ENCODE results near the gene APOC1. TPM values are rescaled to one million over a fixed set of nuclear protein-coding genes. Genes with fewer than 3 reads are reported as not detected.
"Not testable (repeated sequence)": the region's sequence is repeated elsewhere in the genome, so short reads cannot be mapped to it uniquely, and the experiment has no call there.

Gene APOC1
- total RNA-seq, 1 experiment from 2014 or later = 31.1 TPM

DNA sequence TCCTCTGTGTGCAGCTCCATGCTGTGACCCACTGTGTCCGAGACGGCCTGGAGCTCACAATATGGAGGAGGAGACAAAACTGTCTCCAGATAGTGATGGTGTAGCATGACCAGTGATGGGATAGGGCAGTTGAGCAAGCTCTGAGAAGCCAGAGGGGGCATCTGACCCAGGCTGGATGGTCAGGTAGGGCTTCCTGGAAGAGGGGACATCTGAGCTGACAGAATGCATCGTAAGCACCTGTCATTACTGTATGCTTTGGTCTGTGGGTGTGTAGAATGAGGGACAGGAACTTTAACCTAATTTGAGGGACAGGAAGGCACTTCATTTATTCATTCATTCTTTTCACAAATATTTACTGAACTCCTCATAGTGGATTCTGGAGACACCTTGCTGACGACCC, 29.8 kb upstream of the APOC1 start:
- ChIA-PET POLR2A (ENCODE audit: unreplicated experiment) (interaction anchor here (0.6 kb wide), 1 partner anchor 297 kb away, joined by 3 read pairs; no protein-coding TSS in a partner anchor), CTCF (no interaction called here)
- no peaks in the 10 kb centered on the region for H3K9me3 ChIP-seq (ENCODE audit: insufficient read depth, low read depth)
- no TSS peak for BruUV-seq (replicated peaks)
- H3K27me3 ChIP-seq (ENCODE audit: insufficient read depth, low read depth) = no peaks in the 10 kb centered on the region
- DNase-seq = no peak
- intact Hi-C loops (cut with micrococcal nuclease; ENCODE audit: unreplicated experiment) = no loop called here
- H3K9me2 ChIP-seq (ENCODE audit: insufficient read depth) = no peaks in the 10 kb centered on the region
- peaks cover 7% of the 10 kb centered on the region for H3K4me1 ChIP-seq (replicated peaks; ENCODE audit: insufficient read depth)
- H3K4me2 ChIP-seq = no peak overlapping the region
- H2AFZ ChIP-seq = no peak overlapping the region
- TF ChIP-seq, protein P1, sequence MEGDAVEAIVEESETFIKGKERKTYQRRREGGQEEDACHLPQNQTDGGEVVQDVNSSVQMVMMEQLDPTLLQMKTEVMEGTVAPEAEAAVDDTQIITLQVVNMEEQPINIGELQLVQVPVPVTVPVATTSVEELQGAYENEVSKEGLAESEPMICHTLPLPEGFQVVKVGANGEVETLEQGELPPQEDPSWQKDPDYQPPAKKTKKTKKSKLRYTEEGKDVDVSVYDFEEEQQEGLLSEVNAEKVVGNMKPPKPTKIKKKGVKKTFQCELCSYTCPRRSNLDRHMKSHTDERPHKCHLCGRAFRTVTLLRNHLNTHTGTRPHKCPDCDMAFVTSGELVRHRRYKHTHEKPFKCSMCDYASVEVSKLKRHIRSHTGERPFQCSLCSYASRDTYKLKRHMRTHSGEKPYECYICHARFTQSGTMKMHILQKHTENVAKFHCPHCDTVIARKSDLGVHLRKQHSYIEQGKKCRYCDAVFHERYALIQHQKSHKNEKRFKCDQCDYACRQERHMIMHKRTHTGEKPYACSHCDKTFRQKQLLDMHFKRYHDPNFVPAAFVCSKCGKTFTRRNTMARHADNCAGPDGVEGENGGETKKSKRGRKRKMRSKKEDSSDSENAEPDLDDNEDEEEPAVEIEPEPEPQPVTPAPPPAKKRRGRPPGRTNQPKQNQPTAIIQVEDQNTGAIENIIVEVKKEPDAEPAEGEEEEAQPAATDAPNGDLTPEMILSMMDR (conservative IDR thresholded peaks at IDR 0.05) = no peak
- TF ChIP-seq EZH2 (IDR thresholded peaks at IDR 0.05; ENCODE audit: low read depth) = no peak
- no peaks in the 10 kb centered on the region; the same call in 1 of the 2 replicates for H3K36me3 ChIP-seq (ENCODE audit: low read depth)
- H3F3A ChIP-seq (ENCODE audit: insufficient read depth, low read depth) = peaks cover 9% of the 10 kb centered on the region
- H3K4me3 ChIP-seq = no peak overlapping the region
- H4K20me1 ChIP-seq (ENCODE audit: insufficient read depth) = no peaks in the 10 kb centered on the region
- no peak overlapping the region for H3K27ac ChIP-seq
- no peaks in the 10 kb centered on the region for H3K79me2 ChIP-seq (ENCODE audit: low read depth)

DNA sequence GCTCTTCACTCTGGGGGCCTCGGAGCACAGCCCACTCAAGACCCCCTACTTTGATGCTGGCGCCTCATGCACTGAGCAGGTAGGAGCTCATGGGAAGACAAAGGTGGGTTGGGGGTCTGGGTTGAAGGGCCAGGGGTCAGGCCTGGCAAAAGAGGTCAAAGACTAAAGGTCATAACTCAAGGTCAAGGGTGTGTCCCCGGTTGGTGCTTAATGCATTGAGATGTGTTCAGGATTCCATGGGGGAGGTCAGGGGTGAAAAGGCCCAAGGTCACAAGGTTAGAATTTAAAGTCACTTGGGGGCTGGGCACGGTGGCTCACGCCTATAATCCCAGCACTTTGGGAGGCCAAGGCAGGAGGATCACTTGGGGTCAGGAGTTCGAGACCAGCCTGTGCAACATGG, 28.3 kb upstream of the APOC1 start:
- H3K9me2 ChIP-seq (ENCODE audit: insufficient read depth) = no peaks in the 10 kb centered on the region
- ChIA-PET CTCF (interaction anchor here (0.6 to 0.7 kb wide), 2 partner anchors 14 to 102 kb away, joined by 3 to 8 read pairs; no protein-coding TSS in a partner anchor), POLR2A (ENCODE audit: unreplicated experiment) (interaction anchor here (0.6 kb wide), 1 partner anchor 20 kb away, joined by 18 read pairs; the partner anchor contains the start of gene APOE)
- H3K36me3 ChIP-seq (ENCODE audit: low read depth) = no peaks in the 10 kb centered on the region; the same call in 1 of the 2 replicates
- intact Hi-C loops (cut with micrococcal nuclease; ENCODE audit: unreplicated experiment) = no loop called here
- TF ChIP-seq, protein P1 (conservative IDR thresholded peaks at IDR 0.05) = no peak
- no peak for TF ChIP-seq EZH2 (IDR thresholded peaks at IDR 0.05; ENCODE audit: low read depth)
- no peaks in the 10 kb centered on the region for H4K20me1 ChIP-seq (ENCODE audit: insufficient read depth)
- no peaks in the 10 kb centered on the region for H3K27me3 ChIP-seq (ENCODE audit: insufficient read depth, low read depth)
- H2AFZ ChIP-seq = no peak overlapping the region
- H3K4me1 ChIP-seq (replicated peaks; ENCODE audit: insufficient read depth) = peaks cover 11% of the 10 kb centered on the region
- H3F3A ChIP-seq (ENCODE audit: insufficient read depth, low read depth) = peaks cover 18% of the 10 kb centered on the region
- DNase-seq = no peak
- H3K4me3 ChIP-seq = no peak overlapping the region
- peaks cover under 1% of the 10 kb centered on the region; the same call in 1 of the 2 replicates for H3K79me2 ChIP-seq (ENCODE audit: low read depth)
- no peak overlapping the region for H3K4me2 ChIP-seq
- H3K27ac ChIP-seq = no peak overlapping the region
- H3K9me3 ChIP-seq (ENCODE audit: insufficient read depth, low read depth) = no peaks in the 10 kb centered on the region
- no TSS peak for BruUV-seq (replicated peaks)

DNA sequence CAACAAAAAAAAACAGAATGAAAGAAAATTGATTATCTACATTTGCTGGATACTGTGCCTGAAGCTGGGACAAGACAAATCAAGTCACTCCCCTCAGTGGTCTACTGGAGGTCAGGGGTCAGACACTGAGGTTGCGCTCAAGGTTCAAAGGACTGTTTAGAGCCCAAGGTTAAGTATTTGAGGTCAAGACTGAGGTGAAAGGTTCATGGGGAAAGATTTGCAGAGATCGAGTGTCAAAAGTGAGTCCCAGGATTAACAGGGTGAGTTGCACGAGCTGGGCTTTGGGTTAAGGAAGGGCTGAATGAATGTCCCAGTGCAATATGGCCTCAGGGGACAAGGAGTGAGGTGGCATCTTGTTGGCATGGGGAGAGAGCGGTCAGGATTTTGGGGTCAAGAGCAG, 26.8 kb upstream of the APOC1 start:
- H3K9me2 ChIP-seq (ENCODE audit: insufficient read depth) = no peaks in the 10 kb centered on the region
- H3K9me3 ChIP-seq (ENCODE audit: insufficient read depth, low read depth) = no peaks in the 10 kb centered on the region
- H3F3A ChIP-seq (ENCODE audit: insufficient read depth, low read depth) = peaks cover 19% of the 10 kb centered on the region
- no peak overlapping the region for H3K4me2 ChIP-seq
- no TSS peak for BruUV-seq (replicated peaks)
- no peak overlapping the region for H3K4me3 ChIP-seq
- POLR2A ChIA-PET (ENCODE audit: unreplicated experiment) = no interaction called here
- peaks cover 17% of the 10 kb centered on the region for H3K4me1 ChIP-seq (replicated peaks; ENCODE audit: insufficient read depth)
- no peak overlapping the region for H2AFZ ChIP-seq
- TF ChIP-seq, protein P1 (conservative IDR thresholded peaks at IDR 0.05) = no peak
- no peak for TF ChIP-seq EZH2 (IDR thresholded peaks at IDR 0.05; ENCODE audit: low read depth)
- intact Hi-C loops (cut with micrococcal nuclease; ENCODE audit: unreplicated experiment) = no loop called here
- H3K36me3 ChIP-seq (ENCODE audit: low read depth) = peaks cover 1% of the 10 kb centered on the region
- H3K79me2 ChIP-seq (ENCODE audit: low read depth) = peaks cover 15% of the 10 kb centered on the region
- H3K27ac ChIP-seq = no peak overlapping the region
- no peaks in the 10 kb centered on the region for H3K27me3 ChIP-seq (ENCODE audit: insufficient read depth, low read depth)
- CTCF ChIA-PET = no interaction called here
- peaks cover 8% of the 10 kb centered on the region for H4K20me1 ChIP-seq (ENCODE audit: insufficient read depth)
- DNase-seq = no peak

DNA sequence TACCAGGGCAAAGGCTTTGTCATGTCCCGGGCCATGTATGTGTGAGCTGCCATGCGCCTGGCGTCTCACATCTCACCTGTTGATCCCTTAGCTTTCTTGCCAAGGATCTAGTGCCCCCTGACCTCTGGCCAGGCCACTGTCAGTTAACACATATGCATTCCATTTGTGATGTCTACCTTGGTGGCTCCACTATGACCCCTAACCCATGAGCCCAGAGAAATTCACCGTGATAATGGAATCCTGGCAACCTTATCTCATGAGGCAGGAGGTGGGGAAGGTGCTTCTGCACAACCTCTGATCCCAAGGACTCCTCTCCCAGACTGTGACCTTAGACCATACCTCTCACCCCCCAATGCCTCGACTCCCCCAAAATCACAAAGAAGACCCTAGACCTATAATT, 26.1 kb upstream of the APOC1 start:
- H3K9me2 ChIP-seq (ENCODE audit: insufficient read depth); H3K9me3 ChIP-seq (ENCODE audit: insufficient read depth, low read depth); DNase-seq; H3K36me3 ChIP-seq (ENCODE audit: low read depth); H3K4me3 ChIP-seq; POLR2A ChIA-PET (ENCODE audit: unreplicated experiment); intact Hi-C loops (cut with micrococcal nuclease; ENCODE audit: unreplicated experiment); CTCF ChIA-PET; H3K4me2 ChIP-seq; H4K20me1 ChIP-seq (ENCODE audit: insufficient read depth); H3K27me3 ChIP-seq (ENCODE audit: insufficient read depth, low read depth); H2AFZ ChIP-seq; BruUV-seq (replicated peaks); H3K27ac ChIP-seq: not testable (repeated sequence)
- Histone ChIP-seq H3F3A (ENCODE audit: insufficient read depth, low read depth) (peaks cover 26% of the 10 kb centered on the region), H3K79me2 (ENCODE audit: low read depth) (peaks cover 22% of the 10 kb centered on the region), H3K4me1 (replicated peaks; ENCODE audit: insufficient read depth) (peaks cover 22% of the 10 kb centered on the region)

All from PC-9 (cell line).